Measurements from ENCODE around the gene CCDC152.

DNA sequence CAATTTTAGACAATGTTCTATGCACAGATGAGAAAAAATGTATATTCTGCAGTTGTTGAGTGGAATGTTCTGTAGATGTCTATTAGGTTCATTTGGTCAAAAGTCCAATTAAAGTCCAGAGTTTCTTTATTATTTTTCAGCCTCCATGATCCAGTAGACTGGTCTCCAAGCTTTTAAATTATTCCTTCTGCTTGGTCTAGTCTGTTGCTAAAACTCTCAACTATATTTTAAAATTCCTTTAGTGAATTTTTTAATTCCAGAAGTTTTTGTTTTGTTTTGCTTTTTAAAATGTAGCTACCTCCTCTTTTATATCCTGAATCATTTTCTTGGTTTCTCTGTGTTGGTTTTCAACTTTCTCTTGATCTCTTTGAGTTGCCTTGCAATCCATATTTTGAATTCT is 30.5 kb downstream of the CCDC152 start:
- no peak for TF ChIP-seq EZH2 (IDR thresholded peaks at IDR 0.05; ENCODE audit: low read depth)
- TF ChIP-seq, protein P1, sequence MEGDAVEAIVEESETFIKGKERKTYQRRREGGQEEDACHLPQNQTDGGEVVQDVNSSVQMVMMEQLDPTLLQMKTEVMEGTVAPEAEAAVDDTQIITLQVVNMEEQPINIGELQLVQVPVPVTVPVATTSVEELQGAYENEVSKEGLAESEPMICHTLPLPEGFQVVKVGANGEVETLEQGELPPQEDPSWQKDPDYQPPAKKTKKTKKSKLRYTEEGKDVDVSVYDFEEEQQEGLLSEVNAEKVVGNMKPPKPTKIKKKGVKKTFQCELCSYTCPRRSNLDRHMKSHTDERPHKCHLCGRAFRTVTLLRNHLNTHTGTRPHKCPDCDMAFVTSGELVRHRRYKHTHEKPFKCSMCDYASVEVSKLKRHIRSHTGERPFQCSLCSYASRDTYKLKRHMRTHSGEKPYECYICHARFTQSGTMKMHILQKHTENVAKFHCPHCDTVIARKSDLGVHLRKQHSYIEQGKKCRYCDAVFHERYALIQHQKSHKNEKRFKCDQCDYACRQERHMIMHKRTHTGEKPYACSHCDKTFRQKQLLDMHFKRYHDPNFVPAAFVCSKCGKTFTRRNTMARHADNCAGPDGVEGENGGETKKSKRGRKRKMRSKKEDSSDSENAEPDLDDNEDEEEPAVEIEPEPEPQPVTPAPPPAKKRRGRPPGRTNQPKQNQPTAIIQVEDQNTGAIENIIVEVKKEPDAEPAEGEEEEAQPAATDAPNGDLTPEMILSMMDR (conservative IDR thresholded peaks at IDR 0.05): no peak
